Measurements from ENCODE around the gene SLC5A6.

Gene SLC5A6

DNA sequence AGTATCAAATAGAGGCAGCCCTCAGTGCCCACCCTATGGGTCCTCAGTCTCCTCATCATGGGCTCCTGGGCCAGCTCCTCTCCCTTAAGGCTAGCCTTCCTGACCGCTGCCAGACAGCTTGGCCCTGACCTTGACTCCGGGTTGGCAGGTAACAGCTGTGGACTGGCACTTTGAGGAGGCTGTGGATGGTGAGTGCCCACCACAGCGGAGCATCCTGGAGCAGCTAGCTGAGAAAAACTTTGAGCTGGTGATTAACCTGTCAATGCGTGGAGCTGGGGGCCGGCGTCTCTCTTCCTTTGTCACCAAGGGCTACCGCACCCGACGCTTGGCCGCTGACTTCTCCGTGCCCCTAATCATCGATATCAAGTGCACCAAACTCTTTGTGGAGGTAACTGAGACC is 24.1 kb upstream of the SLC5A6 start:
- FAIRE-seq: no peak

- no peak for FAIRE-seq
Measured at GRCh38 chr2:27233341-27233740, 21.3 kb upstream of the SLC5A6 start.

- FAIRE-seq: no peak
Measured at GRCh38 chr2:27231921-27232320, 19.9 kb upstream of the SLC5A6 start.

- no peak for FAIRE-seq
Measured at GRCh38 chr2:27227501-27227900, 15.4 kb upstream of the SLC5A6 start.

GRCh38 chr2:27225526-27225925 is 13.5 kb upstream of the SLC5A6 start:
- no peak for FAIRE-seq

GRCh38 chr2:27223416-27223815 is 11.3 kb upstream of the SLC5A6 start:
- no peak for FAIRE-seq

DNA sequence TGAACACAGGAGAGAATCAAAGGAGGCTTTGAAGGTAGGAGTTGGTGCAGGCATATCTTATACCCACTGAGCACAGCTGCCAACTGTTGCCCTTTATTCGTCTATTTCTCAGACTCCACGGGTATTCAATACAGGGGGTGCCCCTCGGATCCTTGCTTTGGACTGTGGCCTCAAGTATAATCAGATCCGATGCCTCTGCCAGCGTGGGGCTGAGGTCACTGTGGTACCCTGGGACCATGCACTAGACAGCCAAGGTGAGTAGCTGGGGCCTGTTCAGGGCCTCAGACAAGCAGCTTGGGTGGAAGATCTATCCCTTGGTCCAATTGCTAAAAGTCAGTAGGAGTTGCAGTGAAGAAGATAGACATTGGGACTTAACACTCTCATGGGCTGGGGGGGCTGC is 10.3 kb upstream of the SLC5A6 start:
- FAIRE-seq: no peak

DNA sequence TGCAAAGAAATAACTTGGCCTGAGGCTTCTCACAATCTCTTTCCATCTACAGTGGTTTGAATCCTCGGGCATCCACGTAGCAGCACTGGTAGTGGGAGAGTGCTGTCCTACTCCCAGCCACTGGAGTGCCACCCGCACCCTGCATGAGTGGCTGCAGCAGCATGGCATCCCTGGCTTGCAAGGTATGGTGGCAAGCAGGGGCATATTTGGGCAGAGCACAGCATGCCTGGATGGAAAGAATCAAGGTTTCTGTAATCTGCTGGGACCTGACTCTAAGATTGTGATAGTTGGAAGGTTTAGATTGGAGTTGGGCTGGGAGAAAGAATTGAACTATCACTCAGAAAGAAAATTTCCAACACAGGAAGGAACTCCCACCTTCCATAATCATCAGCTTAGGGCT is 9.1 kb upstream of the SLC5A6 start:
- no peak for FAIRE-seq

DNA sequence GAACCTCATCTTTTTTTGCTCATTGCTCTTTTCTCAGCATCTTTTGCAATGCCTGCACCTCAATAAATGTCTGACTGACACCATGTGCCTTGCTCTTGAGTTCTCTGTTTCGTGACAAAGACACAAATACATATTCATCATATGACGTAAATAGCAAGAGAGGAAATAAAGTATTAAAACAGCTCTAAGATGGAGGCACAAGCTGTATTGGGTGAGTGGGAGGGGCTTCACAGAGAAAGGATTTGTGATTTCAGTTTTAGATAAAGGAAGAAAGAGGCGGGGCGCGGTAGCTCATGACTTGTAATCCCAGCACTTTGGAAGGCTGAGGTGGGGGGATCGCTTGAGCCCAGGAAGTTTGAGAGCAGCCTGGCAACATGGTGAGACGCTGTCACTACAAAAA is 8.0 kb upstream of the SLC5A6 start:
- FAIRE-seq: no peak

DNA sequence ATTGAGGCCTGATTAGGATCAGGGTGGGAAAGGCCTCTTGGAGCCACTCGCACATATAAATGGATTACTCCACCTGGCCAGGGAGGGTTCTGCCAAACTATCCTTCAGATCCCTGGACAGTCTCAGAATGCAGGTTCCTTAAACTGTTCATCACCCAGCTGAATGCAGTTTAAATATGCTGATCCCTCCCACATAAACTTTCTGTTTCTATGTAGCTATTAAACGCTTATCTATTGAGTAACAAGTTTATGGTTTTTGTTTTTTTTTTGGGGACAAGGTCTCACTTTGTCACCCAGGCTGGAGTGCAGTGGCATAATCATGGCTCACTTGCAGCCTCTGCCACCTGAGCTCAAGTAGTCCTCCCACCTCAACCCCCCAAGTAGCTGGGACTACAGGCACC is 7.0 kb upstream of the SLC5A6 start:
- FAIRE-seq: no peak

- FAIRE-seq: no peak
Measured at GRCh38 chr2:27218614-27219013, 6.5 kb upstream of the SLC5A6 start.

- no peak for FAIRE-seq
Measured at GRCh38 chr2:27217173-27218121, 5.4 kb upstream of the SLC5A6 start, which contains the start of gene CAD. Gene CAD (plus strand): TSS chr2:27217369. CDS start chr2:27217552, 183 bp downstream.

- FAIRE-seq: no peak
Measured at GRCh38 chr2:27216416-27217137, 4.5 kb upstream of the SLC5A6 start.

GRCh38 chr2:27214941-27215340 is 2.9 kb upstream of the SLC5A6 start:
- no peak for FAIRE-seq

GRCh38 chr2:27212626-27213471 is 781 bp upstream of the SLC5A6 start:
- FAIRE-seq: no peak

GRCh38 chr2:27211241-27211942 is 676 bp downstream of the SLC5A6 start:
- FAIRE-seq: no peak

DNA sequence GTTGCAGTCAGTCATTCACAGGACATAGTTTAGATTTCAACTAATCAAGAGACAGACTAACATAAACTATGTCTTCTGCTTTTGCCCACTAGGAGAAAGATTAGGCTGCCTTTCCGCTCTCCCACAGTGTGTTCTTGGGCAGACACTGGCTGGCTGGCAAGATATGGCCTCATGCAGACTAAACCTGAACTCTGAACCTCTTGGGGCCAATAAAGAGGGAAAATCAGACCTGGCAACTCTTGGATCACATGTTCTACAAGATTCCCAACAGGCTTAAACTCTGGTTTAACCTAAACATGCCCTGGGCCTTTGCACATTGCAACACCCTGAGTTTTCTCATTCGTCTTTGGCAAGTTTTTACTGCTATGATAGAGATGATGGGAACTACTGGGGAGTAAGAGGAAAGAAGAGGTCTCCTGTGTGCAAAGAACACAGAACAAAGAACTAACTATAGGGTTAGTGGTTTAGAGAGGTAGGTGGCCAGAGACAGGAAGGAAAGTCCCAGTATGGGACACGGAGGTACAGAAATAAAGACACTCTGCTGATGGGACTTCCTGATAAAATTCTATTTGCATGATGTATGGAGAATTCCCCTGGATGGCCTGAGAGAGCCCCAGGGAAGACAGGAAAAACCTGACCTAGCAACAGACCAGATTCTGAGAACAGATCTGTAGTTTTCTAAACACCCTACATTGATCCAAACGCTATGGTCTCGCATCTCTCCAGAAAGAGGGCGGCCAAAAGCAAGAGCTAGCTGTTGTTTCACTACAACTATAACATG is 2.3 kb downstream of the SLC5A6 start:
- no peak for FAIRE-seq

GRCh38 chr2:27208486-27209050 is 3.5 kb downstream of the SLC5A6 start:
- FAIRE-seq: no peak

DNA sequence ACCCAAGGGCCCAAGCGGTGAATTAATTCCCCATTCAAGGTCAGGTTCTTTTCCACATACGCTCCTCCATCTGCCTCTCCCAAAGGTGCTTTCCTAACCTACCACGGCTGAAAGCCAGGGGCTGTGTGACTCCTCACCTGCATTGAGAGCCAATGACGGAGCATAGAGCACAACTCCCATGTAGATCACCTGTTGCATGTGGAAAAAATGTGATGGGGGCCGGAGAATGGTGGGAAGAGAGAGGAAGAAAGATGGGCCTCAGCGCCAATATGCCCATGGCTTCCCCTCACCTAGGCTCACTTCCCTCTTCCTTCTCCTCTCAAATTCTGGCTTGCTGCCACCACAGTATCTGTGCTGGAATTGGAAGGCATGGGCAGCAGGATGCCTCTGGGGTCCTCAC is 5.7 kb downstream of the SLC5A6 start:
- FAIRE-seq: no peak

- no peak for FAIRE-seq
Measured at GRCh38 chr2:27205206-27205605, 6.9 kb downstream of the SLC5A6 start.

- no peak for FAIRE-seq
Measured at GRCh38 chr2:27204566-27204965, 7.5 kb downstream of the SLC5A6 start.

All from G401.6 (cell line).